Measurements from ENCODE around the gene CATSPER1.
A peak's percentile ranks its signal among the peaks of the same experiment; 100 is the strongest.

CATSPER1 gene

GRCh38 chr11:66048547-66049323, 22.5 kb upstream of the CATSPER1 start, which contains the start of gene GAL3ST3:
TSS of gene GAL3ST3 (minus strand) at chr11:66049161. CDS start at chr11:66045415, 3,746 bp downstream.
- peaks cover 13% of the 10 kb centered on the region for H3K36me3 Mint-ChIP-seq (ENCODE audit: insufficient read depth)
- ATAC-seq (replicated peaks; ENCODE audit: extremely low read depth, poor library complexity, severe bottlenecking) = no peak
- no peak within 1 kb of the TSS for H3K27ac Mint-ChIP-seq (ENCODE audit: low read depth)
- no peaks in the 10 kb centered on the region for H3K27me3 Mint-ChIP-seq
- peaks cover 41% of the 10 kb centered on the region for H3K4me1 Mint-ChIP-seq
- no peak for DNase-seq (ENCODE audit: low spot score in 2 of 2)
- H3K4me3 Mint-ChIP-seq = no peak within 1 kb of the TSS
- H3K9me3 Mint-ChIP-seq = no peaks in the 10 kb centered on the region

GRCh38 chr11:66047541-66048365, 21.5 kb upstream of the CATSPER1 start:
- ATAC-seq (replicated peaks; ENCODE audit: extremely low read depth, poor library complexity, severe bottlenecking) (no peak), DNase-seq (ENCODE audit: low spot score in 2 of 2) (no peak)
- H3K4me3 Mint-ChIP-seq = no peak overlapping the region
- H3K27me3 Mint-ChIP-seq = no peaks in the 10 kb centered on the region
- peaks cover 10% of the 10 kb centered on the region for H3K36me3 Mint-ChIP-seq (ENCODE audit: insufficient read depth)
- no peaks in the 10 kb centered on the region for H3K9me3 Mint-ChIP-seq
- H3K27ac Mint-ChIP-seq (ENCODE audit: low read depth) = no peak overlapping the region
- peaks cover 36% of the 10 kb centered on the region for H3K4me1 Mint-ChIP-seq

- Mint-ChIP-seq H3K9me3 (no peaks in the 10 kb centered on the region), H3K4me1 (peaks cover 28% of the 10 kb centered on the region), H3K27me3 (no peaks in the 10 kb centered on the region), H3K4me3 (no peak overlapping the region), H3K27ac (ENCODE audit: low read depth) (no peak overlapping the region), H3K36me3 (ENCODE audit: insufficient read depth) (peaks cover 3% of the 10 kb centered on the region)
- DNase-seq (ENCODE audit: low spot score in 2 of 2) (no peak), ATAC-seq (replicated peaks; ENCODE audit: extremely low read depth, poor library complexity, severe bottlenecking) (no peak)
Observed at GRCh38 chr11:66046901-66047300, 20.6 kb upstream of the CATSPER1 start.

- peak overlapping the region; percentile 40 for H3K4me3 Mint-ChIP-seq
- no peaks in the 10 kb centered on the region for H3K27me3 Mint-ChIP-seq
- H3K36me3 Mint-ChIP-seq (ENCODE audit: insufficient read depth) = peaks cover 3% of the 10 kb centered on the region
- DNase-seq (ENCODE audit: low spot score in 2 of 2) (peak; percentile 74 to 78), ATAC-seq (replicated peaks; ENCODE audit: extremely low read depth, poor library complexity, severe bottlenecking) (peak; percentile 89)
- H3K9me3 Mint-ChIP-seq = no peaks in the 10 kb centered on the region
- H3K27ac Mint-ChIP-seq (ENCODE audit: low read depth) = no peak overlapping the region
- H3K4me1 Mint-ChIP-seq = peaks cover 16% of the 10 kb centered on the region
Observed at GRCh38 chr11:66045177-66045639, 18.9 kb upstream of the CATSPER1 start.

GRCh38 chr11:66044757-66045156, 18.5 kb upstream of the CATSPER1 start:
- no peak for DNase-seq (ENCODE audit: low spot score in 2 of 2)
- Mint-ChIP-seq H3K9me3 (no peaks in the 10 kb centered on the region), H3K36me3 (ENCODE audit: insufficient read depth) (peaks cover 3% of the 10 kb centered on the region), H3K4me1 (peaks cover 16% of the 10 kb centered on the region), H3K27ac (ENCODE audit: low read depth) (no peak overlapping the region), H3K27me3 (no peaks in the 10 kb centered on the region), H3K4me3 (peak overlapping the region; percentile 40)
- ATAC-seq (replicated peaks; ENCODE audit: extremely low read depth, poor library complexity, severe bottlenecking) = peak; percentile 62

- DNase-seq (ENCODE audit: low spot score in 2 of 2) (no peak), ATAC-seq (replicated peaks; ENCODE audit: extremely low read depth, poor library complexity, severe bottlenecking) (no peak)
- H3K27ac Mint-ChIP-seq (ENCODE audit: low read depth) = no peak overlapping the region
- peaks cover 16% of the 10 kb centered on the region for H3K4me1 Mint-ChIP-seq
- no peaks in the 10 kb centered on the region for H3K27me3 Mint-ChIP-seq
- no peaks in the 10 kb centered on the region for H3K9me3 Mint-ChIP-seq
- H3K36me3 Mint-ChIP-seq (ENCODE audit: insufficient read depth) = peaks cover 3% of the 10 kb centered on the region
- H3K4me3 Mint-ChIP-seq = no peak overlapping the region
Observed at GRCh38 chr11:66042996-66043906, 17.0 kb upstream of the CATSPER1 start.

- Mint-ChIP-seq H3K27me3 (no peaks in the 10 kb centered on the region), H3K9me3 (no peaks in the 10 kb centered on the region), H3K4me1 (peaks cover 16% of the 10 kb centered on the region), H3K36me3 (ENCODE audit: insufficient read depth) (peaks cover 3% of the 10 kb centered on the region), H3K27ac (ENCODE audit: low read depth) (no peak overlapping the region), H3K4me3 (no peak overlapping the region)
- ATAC-seq (replicated peaks; ENCODE audit: extremely low read depth, poor library complexity, severe bottlenecking) = no peak
- no peak for DNase-seq (ENCODE audit: low spot score in 2 of 2)
Observed at GRCh38 chr11:66042227-66042995, 16.1 kb upstream of the CATSPER1 start.

GRCh38 chr11:66039765-66040164, 13.5 kb upstream of the CATSPER1 start:
- peaks cover 4% of the 10 kb centered on the region for H3K4me1 Mint-ChIP-seq
- H3K9me3 Mint-ChIP-seq = no peaks in the 10 kb centered on the region
- peaks cover 1% of the 10 kb centered on the region for H3K36me3 Mint-ChIP-seq (ENCODE audit: insufficient read depth)
- peaks cover 9% of the 10 kb centered on the region for H3K27me3 Mint-ChIP-seq
- ATAC-seq (replicated peaks; ENCODE audit: extremely low read depth, poor library complexity, severe bottlenecking) (no peak), DNase-seq (ENCODE audit: low spot score in 2 of 2) (no peak)
- no peak overlapping the region for H3K4me3 Mint-ChIP-seq
- no peak overlapping the region for H3K27ac Mint-ChIP-seq (ENCODE audit: low read depth)

GRCh38 chr11:66037327-66037726, 11.0 kb upstream of the CATSPER1 start:
- H3K9me3 Mint-ChIP-seq = no peaks in the 10 kb centered on the region

GRCh38 chr11:66036334-66036710, 10.0 kb upstream of the CATSPER1 start:
- Mint-ChIP-seq H3K36me3 (ENCODE audit: insufficient read depth) (no peaks in the 10 kb centered on the region), H3K9me3 (no peaks in the 10 kb centered on the region), H3K4me1 (no peaks in the 10 kb centered on the region), H3K27ac (ENCODE audit: low read depth) (no peak overlapping the region), H3K4me3 (no peak overlapping the region), H3K27me3 (peaks cover 15% of the 10 kb centered on the region)
- ATAC-seq (replicated peaks; ENCODE audit: extremely low read depth, poor library complexity, severe bottlenecking) (no peak), DNase-seq (ENCODE audit: low spot score in 2 of 2) (no peak)

More at GRCh38 chr11:66037327-66037726, 11.0 kb upstream of the CATSPER1 start:
- DNase-seq (ENCODE audit: low spot score in 2 of 2) (no peak), ATAC-seq (replicated peaks; ENCODE audit: extremely low read depth, poor library complexity, severe bottlenecking) (no peak)
- H3K4me3 Mint-ChIP-seq = no peak overlapping the region
- H3K27ac Mint-ChIP-seq (ENCODE audit: low read depth) = no peak overlapping the region
- H3K36me3 Mint-ChIP-seq (ENCODE audit: insufficient read depth) = no peaks in the 10 kb centered on the region
- H3K4me1 Mint-ChIP-seq = no peaks in the 10 kb centered on the region
- peaks cover 15% of the 10 kb centered on the region for H3K27me3 Mint-ChIP-seq

GRCh38 chr11:66035653-66036333, 9.5 kb upstream of the CATSPER1 start:
- ATAC-seq (replicated peaks; ENCODE audit: extremely low read depth, poor library complexity, severe bottlenecking) (no peak), DNase-seq (ENCODE audit: low spot score in 2 of 2) (no peak)
- Mint-ChIP-seq H3K9me3 (no peaks in the 10 kb centered on the region), H3K4me3 (no peak overlapping the region), H3K36me3 (ENCODE audit: insufficient read depth) (no peaks in the 10 kb centered on the region), H3K27ac (ENCODE audit: low read depth) (no peak overlapping the region), H3K27me3 (peaks cover 15% of the 10 kb centered on the region), H3K4me1 (no peaks in the 10 kb centered on the region)

All from central memory CD8-positive, alpha-beta T cell (primary cell).